22Rv1 (cell line): ENCODE results near the gene KIF6.

Source experiments
- H3K27ac ChIP-seq: fragments of 450-650 bp; 2 replicates; pipeline ENCODE4 v1.5.1; 2017
- ZFX ChIP-seq: fragments of 450-650 bp; IDR thresholded peaks from 2 replicates; pipeline ENCODE4 v1.6.1; 2017; ENCODE audit warnings: antibody characterized with exemption, borderline replicate concordance
- TF ChIP-seq, protein P1 (sequence below): fragments of 450-650 bp; IDR thresholded peaks from 2 replicates; pipeline ENCODE4 v1.5.1; 2017; ENCODE audit warnings: mild to moderate bottlenecking

KIF6 gene

DNA sequence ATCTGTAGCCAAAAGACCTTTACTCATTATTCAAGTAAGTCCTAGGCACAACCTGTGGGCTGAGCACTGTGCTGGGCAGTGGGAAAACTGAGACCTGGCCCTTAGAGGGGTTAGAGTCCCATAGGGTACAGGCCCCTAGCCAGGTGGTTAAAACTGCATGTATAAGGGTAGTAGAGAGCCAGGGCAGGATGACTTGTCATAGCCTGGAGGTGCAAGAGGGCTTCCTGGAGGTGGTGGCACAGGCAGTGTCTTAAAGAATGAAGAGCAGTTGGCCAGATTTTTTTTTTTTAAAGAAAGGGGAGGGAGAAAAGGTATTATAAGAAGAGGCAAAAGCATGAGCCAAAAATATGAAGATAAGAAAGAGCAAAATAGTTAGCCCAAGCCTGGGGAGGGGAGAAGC, 226.2 kb downstream of the KIF6 start:
- TF ChIP-seq, protein P1, sequence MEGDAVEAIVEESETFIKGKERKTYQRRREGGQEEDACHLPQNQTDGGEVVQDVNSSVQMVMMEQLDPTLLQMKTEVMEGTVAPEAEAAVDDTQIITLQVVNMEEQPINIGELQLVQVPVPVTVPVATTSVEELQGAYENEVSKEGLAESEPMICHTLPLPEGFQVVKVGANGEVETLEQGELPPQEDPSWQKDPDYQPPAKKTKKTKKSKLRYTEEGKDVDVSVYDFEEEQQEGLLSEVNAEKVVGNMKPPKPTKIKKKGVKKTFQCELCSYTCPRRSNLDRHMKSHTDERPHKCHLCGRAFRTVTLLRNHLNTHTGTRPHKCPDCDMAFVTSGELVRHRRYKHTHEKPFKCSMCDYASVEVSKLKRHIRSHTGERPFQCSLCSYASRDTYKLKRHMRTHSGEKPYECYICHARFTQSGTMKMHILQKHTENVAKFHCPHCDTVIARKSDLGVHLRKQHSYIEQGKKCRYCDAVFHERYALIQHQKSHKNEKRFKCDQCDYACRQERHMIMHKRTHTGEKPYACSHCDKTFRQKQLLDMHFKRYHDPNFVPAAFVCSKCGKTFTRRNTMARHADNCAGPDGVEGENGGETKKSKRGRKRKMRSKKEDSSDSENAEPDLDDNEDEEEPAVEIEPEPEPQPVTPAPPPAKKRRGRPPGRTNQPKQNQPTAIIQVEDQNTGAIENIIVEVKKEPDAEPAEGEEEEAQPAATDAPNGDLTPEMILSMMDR = no peak
- no peak for TF ChIP-seq ZFX
- no peak overlapping the region for H3K27ac ChIP-seq

DNA sequence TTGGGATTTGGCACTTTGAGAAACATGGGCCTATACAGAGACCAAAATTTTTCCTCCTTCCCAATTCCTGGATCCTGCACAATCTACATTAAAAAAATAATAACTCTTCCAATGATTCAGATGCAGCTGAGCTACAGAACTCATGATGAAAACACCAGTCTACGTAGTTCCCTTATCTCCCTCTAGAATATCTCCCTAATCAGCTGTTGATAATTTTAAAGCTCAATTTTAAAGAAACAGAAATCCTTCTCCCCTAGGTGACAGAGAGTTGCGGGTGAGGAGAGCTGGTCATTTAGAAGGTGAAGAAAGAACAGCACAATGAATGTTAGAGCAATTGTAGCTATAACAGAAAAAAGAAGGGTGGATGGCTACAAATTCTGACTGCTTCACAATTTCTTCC, 227.1 kb downstream of the KIF6 start:
- H3K27ac ChIP-seq = no peak overlapping the region
- TF ChIP-seq, protein P1 = no peak
- TF ChIP-seq ZFX = no peak

DNA sequence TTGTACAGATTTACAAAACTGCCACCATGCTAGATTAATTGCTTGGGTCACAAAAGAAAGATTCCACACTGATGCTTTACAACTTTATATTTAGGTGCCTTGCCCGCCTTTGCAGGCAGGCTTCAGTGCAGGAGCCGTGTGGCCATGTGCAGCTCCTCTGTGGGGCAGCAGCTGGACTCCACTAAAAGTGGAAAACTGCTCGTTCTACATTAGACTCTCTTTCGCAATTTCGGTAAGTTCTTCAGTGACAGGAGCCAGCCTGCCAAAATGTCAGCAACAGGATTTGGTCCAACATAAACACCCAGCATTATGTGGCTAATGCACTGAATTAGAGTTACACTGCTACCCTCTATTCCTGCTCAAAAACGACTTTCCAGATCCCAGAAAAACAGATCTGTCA, 228.3 kb downstream of the KIF6 start:
- no peak for TF ChIP-seq ZFX
- TF ChIP-seq, protein P1 = no peak
- no peak overlapping the region for H3K27ac ChIP-seq

DNA sequence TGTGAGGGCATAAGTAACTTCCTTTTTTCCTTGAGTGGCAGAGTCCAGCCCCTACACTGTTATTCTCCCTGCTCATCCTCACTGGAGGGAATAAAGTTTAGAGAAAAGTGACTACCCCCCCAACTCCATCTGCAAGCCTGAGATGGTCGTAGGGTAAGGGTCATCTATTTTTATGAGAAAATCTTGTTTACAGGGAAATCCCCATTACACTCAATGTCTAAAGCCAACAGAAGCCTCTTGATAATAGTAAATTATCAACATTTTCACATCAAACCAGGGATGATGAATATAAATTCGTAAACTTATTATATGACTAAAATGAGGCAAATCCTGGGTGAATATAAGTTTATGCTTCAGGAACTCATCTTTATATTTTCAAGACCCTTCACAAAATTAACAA, 228.8 kb downstream of the KIF6 start:
- no peak overlapping the region for H3K27ac ChIP-seq
- no peak for TF ChIP-seq ZFX
- TF ChIP-seq, protein P1 = no peak

DNA sequence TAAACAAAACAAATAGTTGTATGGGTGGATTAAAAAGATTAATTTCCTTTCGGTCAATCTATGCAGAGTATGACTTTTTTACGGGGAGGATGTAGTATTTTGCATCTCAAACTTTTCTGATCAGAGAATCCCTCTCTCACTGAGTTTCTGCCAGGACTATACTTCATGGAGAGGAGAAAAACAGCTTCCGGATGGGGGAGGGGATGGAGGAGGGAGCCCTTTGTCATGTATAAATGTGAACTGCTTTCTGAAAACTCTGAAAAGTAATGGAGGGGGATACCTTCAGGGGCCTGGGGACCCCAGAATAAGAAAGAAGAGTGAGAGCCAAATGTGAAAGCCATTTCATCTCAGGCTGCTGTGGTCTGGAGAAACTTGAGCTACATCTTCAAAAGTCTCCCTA, 229.6 kb downstream of the KIF6 start:
- no peak overlapping the region for H3K27ac ChIP-seq
- TF ChIP-seq ZFX = no peak
- TF ChIP-seq, protein P1 = no peak

DNA sequence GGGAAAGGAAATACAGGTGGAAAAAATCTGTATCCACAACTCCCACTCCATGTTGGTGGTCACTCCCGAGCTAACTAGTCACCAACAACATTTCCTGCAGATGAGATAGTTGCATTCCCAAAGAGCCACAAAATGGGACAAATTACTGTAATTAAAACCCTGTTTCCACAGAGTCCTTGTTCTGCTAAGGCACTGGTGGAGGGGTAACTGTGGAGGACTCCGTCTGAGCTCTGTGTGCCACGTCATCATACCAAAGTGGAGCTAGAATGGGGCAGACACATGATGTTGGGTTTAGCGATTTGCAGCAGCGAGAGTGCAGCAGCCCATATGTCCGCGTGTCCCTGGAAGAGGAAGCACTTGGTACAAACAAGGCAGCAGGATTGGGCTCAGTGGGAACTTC, 230.2 kb downstream of the KIF6 start:
- TF ChIP-seq, protein P1 = no peak
- TF ChIP-seq ZFX = no peak
- no peak overlapping the region for H3K27ac ChIP-seq

DNA sequence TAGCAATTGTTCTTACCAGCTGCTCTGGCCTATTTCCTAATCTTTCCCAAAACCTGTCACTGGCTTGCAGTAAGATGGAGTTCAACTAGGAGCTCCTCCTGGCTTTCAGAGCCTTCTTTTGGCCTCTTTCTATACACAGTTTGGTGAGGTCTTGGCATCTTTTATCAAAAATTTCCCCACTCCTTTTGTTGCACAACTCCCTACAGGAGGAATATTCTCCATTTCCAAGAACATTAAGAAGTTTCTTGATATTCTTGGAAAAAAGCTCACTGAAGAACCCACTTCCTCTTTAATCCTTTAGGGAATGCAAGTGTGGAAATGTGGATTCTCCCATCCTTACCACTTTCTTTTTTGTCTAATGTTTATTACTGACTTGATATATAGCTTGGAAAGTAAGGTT, 231.4 kb downstream of the KIF6 start:
- no peak overlapping the region for H3K27ac ChIP-seq
- TF ChIP-seq, protein P1 = no peak
- TF ChIP-seq ZFX = no peak
